HepG2 (cell line): ENCODE data around the gene SLAMF6. TPM values are rescaled to one million over a fixed set of nuclear protein-coding genes. Genes with fewer than 3 reads are reported as not detected.

Experiments used
- polyA plus RNA-seq, 8 experiments: library from polyadenylated mRNA; depleted of rRNA in 3 of 8; stranded (reverse) in 7 of 8; unstranded in 1 of 8; fragments of >200 nt; fragmentation: Illumina TruSeq in 4 of 8; extraction: Trizol in 4 of 8; gene quantifications; 2 replicates each; pipeline versions ENCODE4 v1.2.1 to v1.2.3, GENCODE V29; 2011 to 2016; ENCODE audit warnings: low read depth in 4 of 8, missing spikeins in 1 of 8, mixed read lengths in 1 of 8; ENCODE audit not compliant: insufficient read depth in 1 of 8
- total RNA-seq, 5 experiments: library from RNA; depleted of rRNA; stranded (reverse); fragments of >200 nt; fragmentation: Illumina TruSeq; extraction: Trizol; gene quantifications; 2 replicates each; pipeline ENCODE4 v1.2.3, GENCODE V29; 2016; ENCODE audit warnings: low read depth in 1 of 5

SLAMF6 gene
- total and polyA plus RNA-seq, 2 of the 13 experiments (the other 11 are each of a cell fraction or from before 2014, with no cell fraction given), result not detected

Other genes starting within 250 kb of the SLAMF6 start
- gene PEX19, start 238.1 kb downstream of the SLAMF6 start, total RNA-seq (2016; rRNA removed; fragmentation: Illumina TruSeq; extraction: Trizol), result 47.0 and 81.9 TPM in 2 replicates
- gene PEX19, start 238.1 kb downstream of the SLAMF6 start, polyA plus RNA-seq (2011; rRNA removed), result 48.3 and 51.8 TPM in 2 replicates
- 160 and 218 TPM in 2 replicates for gene COPA, start 180.0 kb downstream of the SLAMF6 start, total RNA-seq (2016; rRNA removed; fragmentation: Illumina TruSeq; extraction: Trizol)
- 166 and 197 TPM in 2 replicates for gene COPA, start 180.0 kb downstream of the SLAMF6 start, polyA plus RNA-seq (2011; rRNA removed)
- gene NCSTN, start 179.9 kb downstream of the SLAMF6 start, total RNA-seq (2016; rRNA removed; fragmentation: Illumina TruSeq; extraction: Trizol), result 27.0 and 44.2 TPM in 2 replicates
- gene NCSTN, start 179.9 kb downstream of the SLAMF6 start, polyA plus RNA-seq (2011; rRNA removed), result 247 and 281 TPM in 2 replicates
- gene NHLH1, start 156.2 kb downstream of the SLAMF6 start, total RNA-seq (2016; rRNA removed; fragmentation: Illumina TruSeq; extraction: Trizol), result 0.11 TPM in 1 of 2 replicates, not detected in the other
- 0.44 and 0.57 TPM in 2 replicates for gene NHLH1, start 156.2 kb downstream of the SLAMF6 start, polyA plus RNA-seq (2011; rRNA removed)
- not detected in 2 replicates for gene VANGL2, start 122.7 kb downstream of the SLAMF6 start, total RNA-seq (2016; rRNA removed; fragmentation: Illumina TruSeq; extraction: Trizol)
- 0.09 and 0.18 TPM in 2 replicates for gene VANGL2, start 122.7 kb downstream of the SLAMF6 start, polyA plus RNA-seq (2011; rRNA removed)
- not detected in 2 replicates for gene CD84, start 56.2 kb upstream of the SLAMF6 start, total RNA-seq (2016; rRNA removed; fragmentation: Illumina TruSeq; extraction: Trizol)
- not detected in 2 replicates for gene CD84, start 56.2 kb upstream of the SLAMF6 start, polyA plus RNA-seq (2011; rRNA removed)
- not detected in 2 replicates for gene SLAMF1, start 123.8 kb upstream of the SLAMF6 start, total RNA-seq (2016; rRNA removed; fragmentation: Illumina TruSeq; extraction: Trizol)
- not detected in 2 replicates for gene SLAMF1, start 123.8 kb upstream of the SLAMF6 start, polyA plus RNA-seq (2011; rRNA removed)
- gene CD48, start 188.6 kb upstream of the SLAMF6 start, total RNA-seq (2016; rRNA removed; fragmentation: Illumina TruSeq; extraction: Trizol), result not detected in 2 replicates
- gene CD48, start 188.6 kb upstream of the SLAMF6 start, polyA plus RNA-seq (2011; rRNA removed), result not detected in 2 replicates
- not detected in 2 replicates for gene SLAMF7, start 216.0 kb upstream of the SLAMF6 start, total RNA-seq (2016; rRNA removed; fragmentation: Illumina TruSeq; extraction: Trizol)
- gene SLAMF7, start 216.0 kb upstream of the SLAMF6 start, polyA plus RNA-seq (2011; rRNA removed), result not detected in 2 replicates